Activated CD4-positive, alpha-beta T cell treated with anti-CD3 and anti-CD28 coated beads for 4 hours (primary cell): ENCODE measurements around the gene TSPAN12.
"Not testable (repeated sequence)": the region's sequence is repeated elsewhere in the genome, so short reads cannot be mapped to it uniquely, and the experiment has no call there.

Source experiments
- DNase-seq, 2 donors: peaks; one replicate each; pipeline ENCODE4 v3.0.0-alpha.2; 2020

Gene TSPAN12

DNA sequence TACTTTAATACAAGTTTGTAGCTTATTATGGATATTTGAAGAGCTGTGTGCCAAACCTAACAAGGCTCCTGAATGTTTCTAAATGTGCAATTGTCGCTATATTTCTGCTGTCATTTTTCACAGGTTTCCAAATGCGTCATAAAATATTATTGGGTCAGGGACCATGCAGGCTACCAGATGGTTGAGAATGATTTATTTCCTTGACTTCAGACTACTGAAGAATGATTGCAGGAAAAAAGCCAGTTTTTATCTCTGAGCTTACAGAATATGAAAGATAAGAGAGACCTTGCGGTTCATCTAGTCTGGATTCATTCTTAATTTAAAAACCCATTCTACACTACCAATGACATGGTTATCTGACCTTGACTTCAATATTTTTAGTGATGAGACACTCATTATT is 55.2 kb downstream of the TSPAN12 start:
- no peak for DNase-seq

DNA sequence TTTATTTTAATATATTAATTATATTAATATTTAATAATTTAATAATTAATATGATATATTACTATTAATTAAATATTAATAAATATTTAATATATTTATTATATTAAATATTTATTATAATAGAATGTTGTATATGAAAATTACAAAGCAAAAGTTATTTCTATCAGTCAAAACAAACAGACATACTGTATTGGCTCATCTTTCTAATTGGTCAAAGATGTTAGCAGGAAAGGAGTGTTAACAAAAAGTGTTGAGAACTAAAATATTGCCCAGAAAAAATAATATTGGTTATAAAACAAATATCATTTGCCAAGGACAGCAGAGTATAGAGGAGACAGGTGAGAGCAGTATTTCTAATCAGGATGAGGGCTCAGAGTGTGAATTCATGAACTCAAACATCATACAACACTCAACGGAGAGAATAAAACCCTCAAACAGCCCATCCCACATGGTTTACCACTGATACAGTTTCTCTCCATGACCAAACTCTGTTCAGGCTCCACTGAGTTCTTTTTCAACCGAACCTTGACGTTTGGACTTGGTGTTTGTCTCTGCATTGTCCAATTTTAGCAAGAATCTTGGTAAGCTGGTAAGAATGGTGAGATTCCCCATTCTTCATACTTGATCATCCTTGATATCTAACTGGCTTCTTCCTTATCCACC is 58.0 kb downstream of the TSPAN12 start:
- DNase-seq = no peak

DNA sequence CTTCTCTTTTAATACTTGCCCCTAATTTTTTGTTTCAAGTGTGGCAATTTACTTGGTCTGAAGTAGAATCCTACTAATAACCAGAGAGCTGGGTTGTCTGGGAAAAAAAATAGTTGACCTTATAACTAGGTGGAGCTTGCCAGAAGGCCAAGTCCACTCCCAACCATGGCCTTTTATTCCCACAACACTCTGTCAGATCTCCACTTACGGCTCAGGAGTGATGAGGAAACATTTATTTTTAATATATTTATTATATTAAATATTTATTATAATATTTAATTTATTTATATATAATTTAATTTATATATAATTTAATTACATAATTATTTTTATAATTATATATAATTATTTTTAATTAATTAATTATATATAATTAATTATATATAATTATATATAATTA is 58.8 kb downstream of the TSPAN12 start:
- no peak for DNase-seq

DNA sequence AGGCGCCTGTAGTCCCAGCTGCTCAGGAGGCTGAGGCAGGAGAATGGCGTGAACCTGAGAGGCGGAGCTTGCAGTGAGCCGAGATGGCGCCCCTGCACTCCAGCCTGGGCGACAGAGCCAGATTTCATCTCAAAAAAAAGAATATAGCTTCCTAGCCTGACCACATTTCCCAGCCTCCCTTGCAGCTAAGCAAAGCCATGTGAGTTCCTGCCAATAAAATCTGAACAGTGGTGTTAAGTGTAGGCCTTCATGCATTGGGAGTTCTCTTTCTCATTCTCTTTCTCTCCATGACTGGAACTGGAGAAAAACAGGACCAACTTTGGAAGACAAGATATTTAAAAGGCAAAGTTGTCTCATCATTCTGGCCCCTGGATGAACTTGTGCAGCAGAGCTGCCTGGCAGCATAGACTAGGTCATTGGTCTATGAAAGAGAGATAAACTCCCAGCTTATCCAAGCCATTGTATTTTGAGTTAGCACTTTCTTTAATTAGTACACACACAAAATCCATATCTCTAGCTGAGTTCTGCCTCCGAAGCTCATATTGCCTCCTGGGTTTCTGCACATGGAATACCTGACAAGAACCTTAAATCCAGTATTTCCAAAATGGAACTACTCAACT is 60.8 kb downstream of the TSPAN12 start:
- no peak for DNase-seq

DNA sequence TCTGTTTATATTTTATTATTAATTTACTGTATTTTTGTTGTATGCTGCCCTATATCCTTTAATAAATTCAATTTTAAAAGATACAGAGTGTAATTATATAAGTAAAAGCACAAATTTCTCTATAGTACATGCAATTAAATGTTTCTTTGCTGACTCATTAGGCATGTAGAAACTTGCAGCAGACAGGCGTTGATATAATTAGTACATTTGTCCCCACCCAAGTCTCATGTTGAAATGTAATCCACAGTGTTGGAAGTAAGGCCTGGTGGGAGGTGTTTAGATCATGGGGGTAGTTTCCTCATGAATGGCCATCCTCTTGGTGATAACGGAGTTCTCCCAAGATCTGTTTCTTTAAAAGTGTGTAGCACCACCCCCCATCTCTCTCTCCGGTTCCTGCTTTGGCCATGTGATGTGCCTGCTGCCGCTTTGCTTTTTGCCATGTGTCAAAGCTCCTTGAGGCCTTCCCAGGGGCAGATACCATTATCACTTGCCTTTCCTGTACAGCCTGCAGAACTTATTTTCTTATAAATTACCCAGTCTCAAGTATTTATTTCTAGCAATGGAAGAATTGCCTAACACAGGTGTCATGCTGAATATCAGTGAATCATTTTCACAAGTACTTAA is 63.7 kb downstream of the TSPAN12 start:
- no peak for DNase-seq

DNA sequence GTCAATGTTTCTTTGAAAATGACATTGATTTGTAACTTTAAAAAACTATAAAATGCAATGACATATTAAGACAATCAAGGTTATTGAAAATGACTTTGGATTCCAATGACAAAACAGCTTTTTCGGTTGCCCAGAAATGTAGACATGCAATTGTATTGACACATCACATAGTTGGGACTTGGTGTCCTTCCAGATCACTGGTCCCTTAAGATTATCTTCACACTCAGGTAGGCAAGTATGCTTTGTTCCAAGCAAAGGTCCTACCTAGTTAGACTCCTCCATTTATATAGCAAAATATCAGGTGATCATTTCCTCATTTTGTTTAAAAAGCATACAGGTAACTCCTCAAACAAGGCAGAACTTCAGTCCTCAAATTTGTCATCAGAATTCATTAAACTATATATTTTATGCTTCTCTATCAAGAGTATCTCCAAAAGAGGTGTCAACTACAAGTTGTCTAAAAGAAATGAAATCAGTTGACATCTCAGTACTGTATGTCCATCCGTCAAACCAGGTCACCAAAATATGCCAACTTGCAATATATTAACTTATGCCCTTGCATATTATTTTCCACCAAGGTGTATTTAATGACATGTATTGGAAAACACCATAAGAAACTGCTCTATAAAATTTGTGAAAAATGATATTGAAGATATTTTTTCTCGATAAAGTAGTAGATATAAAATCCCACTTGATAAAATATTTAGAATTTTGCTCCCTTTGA is 64.6 kb downstream of the TSPAN12 start:
- no peak for DNase-seq

DNA sequence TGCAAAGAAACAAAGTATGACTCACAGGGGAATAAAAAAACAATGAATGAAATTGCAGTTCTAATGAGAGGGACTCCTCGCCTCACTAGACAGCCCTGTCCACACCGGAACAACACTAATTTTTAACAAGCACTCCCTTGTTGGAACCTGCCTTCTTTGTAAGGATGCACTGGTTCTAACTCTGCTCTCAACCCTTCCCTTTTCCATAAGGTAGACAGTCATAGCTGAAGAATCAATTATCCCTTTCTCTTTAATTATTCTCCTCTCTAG is 65.1 kb downstream of the TSPAN12 start:
- DNase-seq = no peak

DNA sequence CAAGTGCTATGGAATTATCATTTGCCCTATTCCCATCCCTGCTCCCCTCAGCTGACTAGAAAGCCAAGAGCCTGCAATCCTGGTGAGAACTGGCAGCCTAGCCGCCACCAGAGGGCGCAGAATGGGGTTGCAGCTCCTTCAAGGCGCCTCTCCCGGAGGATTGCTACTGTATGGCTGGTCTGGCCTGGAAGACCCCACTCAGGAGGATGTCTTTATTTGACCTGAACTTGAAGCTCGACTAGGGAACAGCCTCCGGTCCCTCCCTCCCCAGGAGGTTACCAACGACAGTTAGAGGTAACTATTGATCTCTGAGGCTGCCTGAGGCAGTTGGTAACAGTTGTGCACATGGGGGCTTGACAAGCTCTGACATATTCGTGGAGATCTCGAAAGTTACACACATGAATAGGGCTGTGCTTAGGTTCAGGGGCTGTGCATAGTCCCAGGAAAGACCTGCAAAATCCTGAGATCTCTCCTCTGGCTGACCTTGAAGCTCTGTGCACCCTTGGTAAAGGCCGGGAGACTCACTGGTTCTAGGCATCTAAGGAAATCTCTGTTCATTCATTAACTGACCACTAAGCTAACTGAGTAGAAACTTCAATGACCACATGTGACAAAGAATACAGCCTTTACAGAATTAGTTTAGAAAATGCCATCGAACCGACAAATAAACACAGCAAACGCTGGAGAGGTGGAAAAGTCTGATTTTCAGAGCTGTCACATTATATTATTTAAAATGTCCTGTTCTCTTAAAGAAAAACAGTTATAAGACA is 65.7 kb downstream of the TSPAN12 start:
- peak; percentile 45 to 55 for DNase-seq

DNA sequence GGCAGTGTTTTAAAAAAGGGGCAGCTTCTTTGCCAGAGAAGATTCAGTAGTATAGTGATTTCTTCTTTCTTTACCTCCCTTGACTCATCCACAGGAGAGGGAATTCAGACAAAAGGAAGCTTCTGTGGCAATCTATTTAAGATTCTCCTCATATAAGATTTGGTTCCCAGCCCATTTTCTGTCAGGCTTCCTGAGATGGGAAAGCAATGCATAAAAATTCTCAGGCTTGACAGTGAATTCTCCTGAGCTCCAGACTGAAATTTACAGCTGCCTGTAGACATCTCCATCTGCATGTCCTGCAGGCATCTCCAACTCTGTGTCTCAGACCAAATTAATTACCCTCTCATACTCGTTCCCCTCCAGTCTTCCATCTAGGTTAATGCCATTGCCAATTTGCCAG is 72.8 kb downstream of the TSPAN12 start:
- DNase-seq = no peak

DNA sequence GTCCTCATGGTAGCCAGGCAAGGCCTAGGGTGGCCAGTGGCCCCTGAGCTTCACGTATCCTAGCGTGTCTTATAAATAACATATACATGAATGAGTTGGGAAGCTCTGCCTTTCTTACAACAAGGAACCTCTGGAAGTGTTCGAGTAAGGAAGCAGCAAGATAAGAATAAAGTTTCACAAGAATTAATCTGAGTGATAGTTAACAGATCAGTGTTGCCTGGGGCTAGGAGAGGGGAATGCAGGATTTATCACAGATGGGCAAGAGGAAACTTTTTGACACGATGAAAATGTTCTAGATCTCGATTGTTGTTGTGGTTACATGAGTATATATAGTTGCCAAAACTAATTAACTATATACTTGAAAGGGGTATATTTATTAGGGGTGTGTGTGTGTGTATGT is 74.2 kb downstream of the TSPAN12 start:
- no peak for DNase-seq

DNA sequence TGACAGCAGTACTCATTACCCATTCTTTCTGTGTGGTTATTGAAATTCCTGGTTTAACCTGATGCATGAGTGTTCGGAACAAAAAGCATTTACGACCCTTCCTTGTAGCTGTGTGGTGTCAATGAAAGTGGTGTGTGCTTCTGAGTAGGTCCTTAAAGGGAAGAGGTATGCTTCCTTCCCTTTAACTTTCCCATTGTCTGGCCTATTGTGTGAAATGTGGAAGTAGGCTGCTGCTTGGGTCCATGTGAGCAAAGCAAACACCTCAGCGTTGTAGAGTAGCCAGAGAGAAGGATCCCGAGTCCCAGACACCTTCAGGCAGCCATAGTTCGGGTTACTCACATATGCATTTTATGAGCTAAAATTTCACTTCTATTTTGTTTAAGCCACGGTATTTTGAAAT is 74.7 kb downstream of the TSPAN12 start:
- no peak for DNase-seq

DNA sequence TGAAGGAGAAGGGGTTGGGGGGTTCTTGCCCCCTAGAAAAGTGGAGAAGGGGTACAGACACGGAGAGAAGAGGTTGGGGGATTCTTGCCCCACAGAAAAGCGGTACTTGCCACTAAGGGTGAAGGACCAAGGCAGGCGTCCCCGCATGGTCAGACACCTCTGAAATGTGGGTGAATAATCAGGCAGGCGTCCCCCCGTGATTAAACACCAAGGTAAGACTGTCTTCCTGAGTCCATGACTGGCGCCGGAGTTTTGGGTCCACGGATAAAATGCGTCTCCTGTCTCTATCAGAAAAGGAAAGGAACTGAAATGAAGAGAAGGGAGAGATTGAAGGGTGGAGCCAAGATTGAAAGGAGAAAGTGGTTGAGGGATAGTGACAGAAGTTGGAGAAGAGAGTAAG is 76.0 kb downstream of the TSPAN12 start:
- DNase-seq = not testable (repeated sequence)

DNA sequence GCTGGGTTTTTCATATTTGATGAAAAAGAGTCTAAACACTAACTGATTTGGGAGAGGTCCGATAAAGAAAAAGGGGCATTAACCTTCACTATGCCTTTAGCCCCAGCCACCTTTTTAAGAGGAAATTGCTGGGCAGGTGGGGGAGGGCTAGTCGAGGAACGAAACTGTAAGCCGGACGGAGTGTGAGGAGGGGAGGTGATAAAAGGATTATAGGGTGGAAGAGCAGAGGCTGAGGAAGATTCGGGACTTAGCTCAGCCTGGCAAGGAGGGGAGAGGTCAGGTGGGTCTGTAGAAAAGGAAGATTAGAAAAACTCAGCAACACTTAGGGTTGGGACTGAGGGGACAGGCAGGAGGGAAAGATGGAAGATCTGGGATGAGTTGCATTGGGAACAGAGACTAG is 77.0 kb downstream of the TSPAN12 start:
- DNase-seq = no peak

DNA sequence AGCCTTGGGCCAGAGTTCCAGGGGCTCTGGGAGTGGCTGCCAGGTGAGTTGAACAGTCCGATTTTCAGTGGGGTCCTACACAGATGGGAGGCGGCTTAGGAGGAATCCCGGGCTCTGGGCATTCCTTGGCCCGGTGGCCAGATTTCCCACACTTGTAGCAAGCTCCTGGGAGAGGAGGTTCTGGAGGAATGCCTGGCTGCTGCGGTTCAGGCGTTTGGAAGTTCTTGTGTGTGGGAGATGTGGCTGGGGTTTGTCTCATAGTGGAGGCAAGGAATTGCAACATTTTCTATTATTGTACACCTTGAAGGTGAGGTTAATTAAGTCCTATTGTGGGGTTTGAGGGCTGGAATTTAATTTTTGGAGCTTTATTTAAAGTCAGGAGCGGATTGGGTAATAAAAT is 77.5 kb downstream of the TSPAN12 start:
- not testable (repeated sequence) for DNase-seq

DNA sequence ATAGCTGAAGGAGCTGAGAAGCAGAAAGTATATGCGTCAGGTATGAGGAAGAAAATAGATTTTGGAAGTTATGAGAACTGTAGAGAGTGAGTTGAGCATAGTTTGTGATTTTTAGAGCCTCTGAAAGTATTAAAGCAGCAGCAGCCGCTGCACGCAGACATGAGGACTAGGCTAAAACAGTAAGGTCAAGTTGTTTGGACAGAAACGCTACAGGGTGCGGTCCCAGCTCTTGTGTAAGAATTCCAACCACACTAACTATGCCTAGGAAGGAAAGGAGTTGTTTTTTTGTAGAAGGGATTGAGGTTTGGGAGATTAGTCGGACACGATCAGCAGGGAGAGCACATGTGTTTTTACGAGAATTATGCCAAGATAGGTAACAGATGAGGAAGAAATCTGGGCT is 78.9 kb downstream of the TSPAN12 start:
- not testable (repeated sequence) for DNase-seq

DNA sequence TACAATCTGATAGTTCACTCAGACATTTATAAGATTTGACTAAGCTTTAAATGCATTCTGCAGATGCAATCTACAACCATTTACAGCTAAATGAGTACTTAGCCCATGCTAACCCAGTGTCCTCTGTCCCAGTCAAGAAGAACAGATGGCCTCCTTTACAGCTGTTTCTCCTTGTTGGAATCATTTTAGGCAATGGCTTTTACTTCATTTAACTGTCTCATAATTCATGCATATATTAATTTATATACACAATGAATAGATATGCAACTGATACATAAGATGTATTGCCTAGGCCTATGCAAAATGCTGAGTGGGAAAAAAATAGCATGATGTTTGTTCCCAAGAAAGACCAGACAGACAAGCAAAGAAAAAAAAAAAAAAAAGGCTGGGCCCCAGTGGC is 82.2 kb downstream of the TSPAN12 start:
- DNase-seq = no peak

DNA sequence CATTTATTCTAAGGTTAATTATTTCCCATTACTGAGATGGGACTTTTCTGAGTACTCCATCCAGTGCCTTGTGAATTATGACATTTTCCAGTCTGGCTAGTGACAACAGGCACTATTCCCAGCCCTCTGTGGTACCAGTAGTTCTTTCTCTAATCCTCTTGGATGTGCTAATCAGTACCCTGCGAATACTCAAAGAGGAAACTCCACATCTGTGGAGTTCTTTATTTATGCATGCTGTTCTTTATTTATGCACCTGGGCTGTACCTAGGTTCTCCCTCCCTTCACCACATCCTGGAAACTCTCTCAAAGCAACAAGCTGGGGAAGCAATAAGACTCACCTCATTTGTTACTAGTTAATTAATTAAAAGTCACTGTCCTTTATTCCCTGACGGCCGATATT is 83.5 kb downstream of the TSPAN12 start:
- DNase-seq = no peak

DNA sequence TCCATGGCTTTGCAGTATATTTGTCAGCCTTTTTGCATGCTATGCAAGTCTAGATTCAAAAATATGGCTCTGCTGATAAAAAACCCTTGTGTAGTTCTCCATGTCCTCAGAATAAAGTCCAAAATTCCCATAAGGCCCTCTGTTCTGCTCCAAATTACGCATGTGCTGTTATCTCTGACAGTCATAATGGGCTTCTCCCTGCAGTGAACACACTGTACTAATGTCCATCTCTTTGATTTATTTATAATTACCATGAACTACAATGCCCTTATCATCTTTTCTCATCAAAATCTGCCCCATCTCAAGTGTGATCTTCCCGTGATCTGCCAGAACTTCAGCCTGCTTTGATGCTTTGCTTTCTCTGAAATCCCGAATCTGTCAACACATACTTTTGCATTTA is 87.7 kb downstream of the TSPAN12 start:
- no peak for DNase-seq

DNA sequence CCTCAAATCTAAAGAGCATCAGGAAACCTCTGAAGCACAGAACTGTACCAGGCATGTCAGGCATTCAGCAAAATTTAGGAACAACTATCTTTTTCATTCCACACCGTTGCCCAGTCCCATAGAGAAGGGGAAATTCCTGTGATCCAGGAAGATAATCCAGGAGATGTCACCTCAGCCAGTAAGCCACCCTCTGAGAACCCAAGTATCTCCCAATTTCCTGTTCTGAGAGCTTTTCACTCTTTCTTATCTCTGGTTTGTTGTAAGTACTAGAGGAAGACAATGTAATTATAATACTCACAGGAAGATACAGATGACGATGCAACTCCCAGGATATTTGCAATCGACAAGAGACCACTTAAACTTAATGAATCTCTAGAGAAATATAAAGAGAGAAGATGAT is 97.1 kb downstream of the TSPAN12 start:
- DNase-seq = no peak

DNA sequence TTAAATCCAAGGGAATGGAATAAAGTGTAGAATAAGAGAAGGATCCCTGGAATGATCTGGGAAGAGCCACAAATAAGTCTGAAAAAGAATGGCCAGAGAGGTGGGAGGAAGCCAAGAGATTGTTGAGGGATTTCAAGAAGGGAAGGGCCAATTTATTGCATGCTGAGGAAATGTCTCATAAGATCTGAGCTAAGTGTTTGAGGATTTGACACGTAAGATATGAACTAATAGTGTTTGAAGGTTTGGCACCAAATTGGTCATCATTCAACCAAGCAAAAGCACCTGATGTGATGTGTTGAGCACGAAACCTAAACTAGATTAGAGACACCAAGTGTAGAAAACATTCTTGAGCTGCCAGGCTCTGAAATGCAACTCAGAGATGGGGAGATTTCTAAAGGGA is 97.9 kb downstream of the TSPAN12 start:
- DNase-seq = no peak

DNA sequence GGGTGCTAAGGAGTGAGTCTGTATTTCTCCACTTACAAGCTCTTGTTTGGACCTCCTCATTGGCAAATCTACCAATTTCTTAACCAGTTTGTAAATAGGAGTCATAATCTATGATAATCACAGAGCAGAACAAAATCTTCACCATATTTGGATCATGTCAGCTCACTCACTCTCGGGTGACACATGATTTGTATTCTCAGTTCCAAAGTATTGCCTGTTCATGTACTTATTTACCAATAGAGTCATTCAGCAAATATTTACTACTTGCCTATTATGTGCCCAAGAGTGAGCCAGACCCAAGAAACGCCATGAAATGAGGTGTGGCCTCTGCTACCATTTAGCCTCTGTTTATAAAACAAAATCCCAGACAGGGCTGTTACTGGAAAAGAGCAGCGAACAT is 114.8 kb downstream of the TSPAN12 start:
- no peak for DNase-seq

DNA sequence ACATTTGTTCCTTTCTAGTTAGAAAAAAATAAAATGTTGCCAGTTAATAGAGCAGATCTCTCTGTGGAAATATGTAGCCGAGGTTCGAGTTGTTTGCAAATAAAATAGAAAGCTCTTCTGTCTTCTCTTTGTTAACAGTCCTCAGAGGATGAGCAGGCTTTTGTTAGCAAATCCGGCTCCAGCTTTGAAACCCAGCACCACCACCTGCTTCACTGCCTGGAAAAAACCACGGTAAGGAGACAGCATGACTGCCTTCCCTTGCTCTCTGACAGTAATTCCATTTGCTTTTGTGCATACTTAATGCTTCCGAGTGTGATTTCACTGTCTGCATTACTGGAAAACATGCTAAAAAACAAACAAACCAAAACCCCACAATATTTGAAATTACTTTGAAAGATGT is 115.6 kb downstream of the TSPAN12 start:
- no peak for DNase-seq

DNA sequence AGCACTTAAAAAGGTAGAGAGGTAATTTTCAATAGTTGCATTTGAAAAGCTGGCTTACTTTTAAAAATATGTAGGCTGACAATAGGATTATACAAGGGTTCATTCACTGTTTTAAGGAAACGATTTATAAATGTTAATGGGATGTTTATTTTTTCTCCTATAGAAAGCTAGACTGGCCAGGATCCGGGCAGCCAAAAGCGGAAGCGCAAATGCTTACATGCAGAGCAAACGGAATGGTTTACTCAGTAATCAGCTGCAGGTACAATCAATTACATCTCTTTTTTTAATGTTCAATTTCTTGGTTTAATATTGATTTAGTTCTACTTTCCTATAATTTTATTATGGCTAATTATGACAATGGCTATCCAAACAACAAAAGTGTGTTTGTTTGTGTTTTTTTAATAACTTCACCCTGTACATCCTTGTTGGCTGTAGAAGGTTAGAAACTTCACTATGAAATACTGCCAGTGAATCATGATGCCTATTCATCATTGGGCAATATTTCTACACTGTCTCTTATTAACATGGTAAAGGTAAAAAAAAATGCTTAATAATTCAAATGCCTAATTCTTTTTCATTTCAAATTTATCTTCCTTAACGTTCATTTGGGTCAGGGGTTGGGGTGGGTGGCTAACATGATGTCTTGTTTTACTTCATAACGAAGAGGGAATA is 116.4 kb downstream of the TSPAN12 start:
- DNase-seq = no peak
